HG02759 (cell line): ENCODE results near the gene GRHPR.
"Not testable (repeated sequence)": the region's sequence is repeated elsewhere in the genome, so short reads cannot be mapped to it uniquely, and the experiment has no call there.

Experiments
- ATAC-seq: cut with Tn5 transposase; IDR thresholded peaks from one replicate; pipeline ENCODE4 v1.9.1; 2021; ENCODE audit warnings: mild to moderate bottlenecking, moderate library complexity; ENCODE audit not compliant: unreplicated experiment

GRHPR gene

DNA sequence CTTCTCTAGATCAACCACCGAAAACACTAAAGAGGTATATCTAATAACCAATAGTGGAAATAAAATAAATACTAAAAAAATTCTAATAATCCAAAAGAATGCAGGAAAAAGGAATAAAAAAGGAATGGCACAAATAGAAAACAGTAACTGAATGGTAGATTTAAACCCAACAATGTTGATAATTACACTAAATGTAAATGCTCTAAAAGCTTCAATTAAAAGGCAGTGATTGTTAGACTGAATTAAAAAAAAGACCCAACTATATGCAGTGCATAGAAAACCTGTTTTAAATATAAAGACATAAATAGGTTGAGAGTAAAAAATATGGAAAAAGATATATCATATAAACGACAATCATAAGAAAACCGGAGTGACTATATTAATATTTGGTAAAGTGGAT is 51.9 kb downstream of the GRHPR start:
- ATAC-seq, result no peak

- ATAC-seq, result no peak
Observed at GRCh38 chr9:37476930-37477329, 54.4 kb downstream of the GRHPR start.

DNA sequence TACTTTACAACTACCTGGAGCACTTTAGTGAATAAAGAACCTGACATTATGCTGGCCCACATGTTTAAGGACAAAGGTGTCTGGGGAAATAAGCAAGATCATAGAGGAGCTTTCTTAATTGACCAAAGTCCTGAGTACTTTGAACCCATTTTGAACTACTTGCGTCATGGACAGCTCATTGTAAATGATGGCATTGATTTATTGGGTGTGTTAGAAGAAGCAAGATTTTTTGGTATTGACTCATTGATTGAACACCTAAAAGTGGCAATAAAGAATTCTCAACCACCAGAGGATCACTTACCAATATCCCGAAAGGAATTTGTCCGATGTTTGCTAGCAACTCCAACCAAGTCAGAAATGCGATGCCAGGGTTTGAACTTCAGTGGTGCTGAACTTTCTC is 54.9 kb downstream of the GRHPR start:
- not testable (repeated sequence) for ATAC-seq

DNA sequence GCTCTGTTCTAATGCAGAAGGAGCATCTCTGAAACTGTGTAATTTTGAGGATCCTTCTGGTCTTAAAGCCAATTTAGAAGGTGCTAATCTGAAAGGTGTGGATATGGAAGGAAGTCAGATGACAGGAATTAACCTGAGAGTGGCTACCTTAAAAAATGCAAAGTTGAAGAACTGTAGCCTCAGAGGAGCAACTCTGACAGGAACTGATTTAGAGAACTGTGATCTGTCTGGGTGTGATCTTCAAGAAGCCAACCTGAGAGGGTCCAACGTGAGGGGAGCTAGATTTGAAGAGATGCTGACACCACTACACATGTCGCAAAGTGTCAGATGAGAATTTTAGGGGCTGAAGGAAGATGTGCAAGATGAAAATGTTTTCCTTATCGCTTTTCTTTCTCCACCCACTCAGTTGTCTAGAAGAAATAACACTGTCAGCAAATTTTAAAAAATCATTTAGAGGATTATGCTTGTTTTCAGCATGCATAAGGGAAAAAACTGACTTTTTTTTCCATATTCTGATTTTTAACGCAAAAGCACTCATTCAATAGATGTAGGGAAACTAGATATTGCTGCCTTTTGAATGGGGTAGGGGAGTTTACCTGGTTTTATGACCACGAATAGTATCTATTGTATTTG is 55.6 kb downstream of the GRHPR start:
- ATAC-seq, result not testable (repeated sequence)

DNA sequence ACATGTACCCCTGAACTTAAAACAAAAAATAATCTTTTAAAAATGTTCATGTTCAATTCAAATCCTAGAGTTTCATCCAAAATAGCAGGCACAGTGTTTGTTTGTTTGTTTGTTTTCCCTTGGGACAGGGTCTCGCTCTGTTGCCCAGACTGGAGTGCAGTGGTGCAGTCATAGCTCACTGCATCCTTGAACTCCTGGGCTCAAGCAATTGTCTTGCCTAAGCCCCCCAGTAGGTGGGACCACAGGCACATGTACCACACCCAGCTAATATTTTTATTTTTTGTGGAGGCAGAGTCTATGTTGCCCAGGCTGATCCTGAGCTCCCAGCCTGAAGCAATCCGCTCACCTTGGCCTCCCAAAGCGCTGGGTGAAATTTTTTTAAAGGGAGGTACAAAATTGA is 58.3 kb downstream of the GRHPR start:
- no peak for ATAC-seq

DNA sequence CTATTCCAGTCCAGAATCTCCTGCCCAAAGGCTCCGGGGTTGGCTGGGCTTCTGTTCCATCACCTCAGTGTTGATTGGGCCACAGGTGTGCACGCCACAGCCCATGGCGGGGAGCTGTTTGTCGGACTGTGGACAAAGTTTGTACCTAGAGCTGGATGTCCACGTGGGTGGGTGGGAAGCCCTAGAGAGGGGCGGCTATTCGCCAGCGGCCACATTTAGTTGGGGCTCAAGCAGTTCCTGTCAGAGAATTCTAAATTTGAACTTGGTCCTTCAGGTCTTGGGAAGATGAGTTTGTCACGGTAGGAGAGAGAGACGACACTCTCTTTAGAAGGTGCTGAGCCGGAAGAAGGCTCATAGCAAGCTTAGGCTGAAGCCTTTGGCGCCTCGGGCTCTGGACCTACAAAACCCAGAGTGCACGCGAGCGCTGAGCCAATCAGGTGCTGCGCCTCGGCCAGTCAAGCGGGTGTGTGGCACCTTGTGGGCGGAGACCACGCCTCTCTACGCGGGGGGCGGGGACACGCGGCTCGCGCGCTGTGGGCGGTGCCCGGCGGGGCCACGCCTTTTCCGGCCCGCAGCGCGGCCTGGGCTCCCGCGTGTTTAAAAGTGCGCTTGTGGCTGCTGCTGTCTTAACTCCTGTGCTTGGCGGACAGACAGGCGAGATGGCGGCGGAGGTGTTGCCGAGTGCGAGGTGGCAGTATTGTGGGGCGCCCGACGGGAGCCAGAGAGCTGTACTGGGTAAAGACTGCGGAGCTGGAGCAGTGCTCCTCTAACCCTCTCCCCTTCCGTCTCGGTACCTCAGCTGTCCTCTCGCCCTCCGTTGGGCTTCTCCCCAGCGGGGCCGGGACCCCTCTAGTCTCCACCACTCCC is 63.1 kb downstream of the GRHPR start, which contains the start of gene POLR1E:
Gene POLR1E (plus strand): TSS at position 560 of the 867 bp plus-strand sequence. CDS start 100 bp downstream, at position 660.
- peak; percentile 97 for ATAC-seq

DNA sequence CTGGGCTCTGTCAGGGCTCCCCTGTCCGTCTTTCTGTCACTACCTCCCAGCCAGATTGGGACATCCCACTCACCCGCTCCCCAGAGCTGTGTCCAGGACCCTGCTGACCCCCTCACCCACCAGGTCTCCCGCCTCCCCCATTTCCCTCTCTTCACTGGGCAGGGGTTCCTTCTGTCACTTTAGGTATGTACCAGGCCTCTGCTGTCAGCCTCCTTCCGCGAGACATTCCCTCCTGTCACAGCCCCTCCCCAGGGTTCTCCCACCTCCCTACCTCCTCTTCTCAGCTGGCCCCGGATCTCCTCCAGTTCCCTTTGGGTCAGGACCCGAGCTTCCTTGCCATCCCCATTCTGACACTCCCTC is 63.7 kb downstream of the GRHPR start:
- ATAC-seq, result no peak
